Left ventricle myocardium inferior (tissue), 1 donor: ENCODE data around the gene ALAS1. TPM values are rescaled to one million over a fixed set of nuclear protein-coding genes. Genes with fewer than 3 reads are reported as not detected.

Experiments used
- DNase-seq: peaks from one replicate; pipeline ENCODE4 v3.0.0-alpha.2; 2020
- H3K27ac ChIP-seq: fragments of 200-600 bp; replicated peaks from 2 replicates; pipeline ENCODE4 v1.8.0; 2021
- H3K27me3 ChIP-seq: fragments of 200-600 bp; 2 replicates; pipeline ENCODE4 v1.8.0; 2021; ENCODE audit warnings: low read depth
- H3K36me3 ChIP-seq: fragments of 200-600 bp; 2 replicates; pipeline ENCODE4 v1.8.0; 2021
- H3K4me1 ChIP-seq: fragments of 200-600 bp; 2 replicates; pipeline ENCODE4 v1.8.0; 2021
- H3K4me3 ChIP-seq: fragments of 200-600 bp; 2 replicates; pipeline ENCODE4 v1.8.0; 2021; ENCODE audit warnings: mild to moderate bottlenecking, moderate library complexity
- H3K9me3 ChIP-seq: fragments of 200-600 bp; replicated peaks from 2 replicates; pipeline ENCODE4 v1.8.0; 2021
- CTCF ChIP-seq: fragments of 200-600 bp; IDR thresholded peaks from 2 replicates; pipeline ENCODE4 v1.8.0; 2021; ENCODE audit warnings: antibody characterized with exemption, mild to moderate bottlenecking, borderline replicate concordance
- intact Hi-C: fragments of 100-400 bp; cut with micrococcal nuclease; formaldehyde crosslinking; loops from one replicate; pipeline ENCODE4 v1.11.0; 2022
- total RNA-seq: library from RNA; stranded (reverse); fragmentation: NEBNext Ultra II Directional; extraction: Animal tissue kit (Norgen Biotek cat#: 25700); gene quantifications from one replicate; pipeline ENCODE4 v1.2.1, GENCODE V29; 2021
- donor health status: DM: no; HTN: yes; CAD: no; lungs with severe emphysema.

ALAS1 gene
- total RNA-seq, 1 donor from 2014 or later = 180 TPM

DNA sequence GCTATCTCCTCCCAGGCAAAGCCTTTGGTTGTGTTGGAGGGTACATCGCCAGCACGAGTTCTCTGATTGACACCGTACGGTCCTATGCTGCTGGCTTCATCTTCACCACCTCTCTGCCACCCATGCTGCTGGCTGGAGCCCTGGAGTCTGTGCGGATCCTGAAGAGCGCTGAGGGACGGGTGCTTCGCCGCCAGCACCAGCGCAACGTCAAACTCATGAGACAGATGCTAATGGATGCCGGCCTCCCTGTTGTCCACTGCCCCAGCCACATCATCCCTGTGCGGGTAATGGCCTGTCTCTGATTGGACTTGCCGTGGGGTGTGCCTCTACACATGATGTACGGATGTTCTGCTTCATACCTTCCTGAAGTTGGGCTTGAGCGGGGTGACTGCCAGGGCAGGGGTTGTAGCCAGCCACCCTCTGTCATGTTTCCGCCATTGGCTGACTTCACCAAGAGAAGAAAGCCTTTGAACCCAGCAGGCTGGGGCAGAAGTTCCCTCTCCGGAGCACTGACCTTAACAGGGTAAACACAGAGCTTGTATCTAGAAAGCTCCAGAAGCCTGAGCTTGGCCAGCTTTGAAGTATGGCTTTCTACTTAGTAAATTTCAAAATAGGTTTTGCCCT is 13.4 kb downstream of the ALAS1 start:
- H3K36me3 ChIP-seq = peaks cover 97% of the 10 kb centered on the region
- intact Hi-C loops = loop anchor here (10.0 kb wide), 1 partner anchor 57 kb away; the partner anchor contains the start of gene POC1A

DNA sequence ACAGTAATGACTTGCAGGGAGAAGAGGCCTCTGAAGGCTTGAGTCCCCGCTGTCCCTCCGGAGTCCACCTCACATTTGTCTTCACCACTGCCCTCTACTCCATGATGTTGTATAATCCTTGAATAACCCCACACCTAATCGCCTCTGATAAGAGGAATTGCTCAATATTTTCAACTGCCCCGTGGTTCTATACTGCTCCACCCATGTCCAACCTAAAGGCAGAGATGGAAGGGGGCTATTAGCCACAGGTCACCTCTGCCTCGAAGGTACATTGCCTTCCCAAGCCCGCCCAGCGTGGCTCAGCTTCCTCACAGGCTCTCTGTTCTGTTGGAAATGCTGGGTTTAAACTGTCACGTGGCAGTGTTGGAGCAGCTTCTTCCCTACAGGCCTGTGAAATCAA is 15.0 kb downstream of the ALAS1 start:
- DNase-seq = no peak

More for the DNA sequence above, 13.4 kb downstream of the ALAS1 start:
- Histone ChIP-seq H3K27ac (no peak overlapping the region), H3K4me3 (no peak overlapping the region), H3K27me3 (no peaks in the 10 kb centered on the region), H3K9me3 (no peaks in the 10 kb centered on the region), H3K4me1 (peaks cover 25% of the 10 kb centered on the region)
- no peak for TF ChIP-seq CTCF
- no peak for DNase-seq

GRCh38 chr3:52213901-52214300 is 15.9 kb downstream of the ALAS1 start:
- DNase-seq = no peak
- Histone ChIP-seq H3K9me3 (no peaks in the 10 kb centered on the region), H3K36me3 (peaks cover 72% of the 10 kb centered on the region), H3K4me3 (no peak overlapping the region), H3K27me3 (no peaks in the 10 kb centered on the region), H3K27ac (no peak overlapping the region), H3K4me1 (peaks cover 46% of the 10 kb centered on the region)
- TF ChIP-seq CTCF = no peak
- intact Hi-C loops = loop anchor here (10.0 kb wide), 1 partner anchor 59 kb away; the partner anchor contains the start of gene POC1A

More for the DNA sequence above, 15.0 kb downstream of the ALAS1 start:
- peaks cover 42% of the 10 kb centered on the region for H3K4me1 ChIP-seq
- no peak overlapping the region for H3K4me3 ChIP-seq
- no peaks in the 10 kb centered on the region for H3K27me3 ChIP-seq
- H3K36me3 ChIP-seq = peaks cover 81% of the 10 kb centered on the region
- no peak overlapping the region for H3K27ac ChIP-seq
- H3K9me3 ChIP-seq = no peaks in the 10 kb centered on the region
- TF ChIP-seq CTCF = no peak
- intact Hi-C loops = loop anchor here (10.0 kb wide), 1 partner anchor 58 kb away; the partner anchor contains the start of gene POC1A

DNA sequence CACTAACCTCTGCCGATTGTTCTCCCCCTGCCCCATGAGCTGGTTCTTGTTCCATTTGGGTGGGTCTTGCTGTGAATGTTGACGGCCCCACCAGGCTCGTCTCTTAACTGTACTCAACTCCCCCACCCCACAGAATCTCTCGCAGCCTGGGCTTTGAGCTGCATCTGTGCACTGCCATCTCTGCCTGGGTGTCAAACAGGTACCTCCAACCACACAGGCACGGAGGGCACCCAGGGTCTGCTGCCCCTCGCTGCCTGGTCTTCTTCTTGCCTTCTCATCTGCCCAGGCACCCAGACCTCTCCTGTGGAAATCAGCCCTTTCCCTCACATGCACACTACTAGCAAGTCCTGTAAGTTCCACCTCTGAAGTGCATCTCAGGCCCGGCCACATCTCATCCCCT is 17.4 kb downstream of the ALAS1 start:
- intact Hi-C loops = loop anchor here (10.0 kb wide), 1 partner anchor 61 kb away; the partner anchor contains the start of gene POC1A

More for the DNA sequence above, 17.4 kb downstream of the ALAS1 start:
- Histone ChIP-seq H3K4me3 (no peak overlapping the region), H3K27ac (peak overlapping the region; percentile 86), H3K27me3 (no peaks in the 10 kb centered on the region), H3K36me3 (peaks cover 57% of the 10 kb centered on the region), H3K9me3 (no peaks in the 10 kb centered on the region), H3K4me1 (peaks cover 59% of the 10 kb centered on the region)
- TF ChIP-seq CTCF = no peak
- no peak for DNase-seq
